ENCODE measurements around the gene GABRD.

Gene GABRD

DNA sequence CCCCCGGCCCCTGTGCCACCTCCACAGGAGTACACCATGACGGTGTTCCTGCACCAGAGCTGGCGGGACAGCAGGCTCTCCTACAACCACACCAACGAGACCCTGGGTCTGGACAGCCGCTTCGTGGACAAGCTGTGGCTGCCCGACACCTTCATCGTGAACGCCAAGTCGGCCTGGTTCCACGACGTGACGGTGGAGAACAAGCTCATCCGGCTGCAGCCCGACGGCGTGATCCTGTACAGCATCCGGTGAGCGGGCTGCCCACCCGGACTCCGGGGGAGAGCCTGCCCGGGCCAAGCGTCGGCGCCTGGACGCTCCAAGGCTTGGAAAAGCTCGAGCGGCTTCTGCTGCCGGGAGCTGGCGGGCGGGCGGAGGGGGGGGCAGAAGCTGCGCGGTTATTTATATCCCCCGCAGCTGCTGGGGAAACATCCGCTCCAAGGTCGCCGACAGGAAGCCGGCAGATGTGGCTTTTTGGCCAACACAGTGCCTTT is 6.4 kb downstream of the GABRD start:
- TF ChIP-seq, protein P1, sequence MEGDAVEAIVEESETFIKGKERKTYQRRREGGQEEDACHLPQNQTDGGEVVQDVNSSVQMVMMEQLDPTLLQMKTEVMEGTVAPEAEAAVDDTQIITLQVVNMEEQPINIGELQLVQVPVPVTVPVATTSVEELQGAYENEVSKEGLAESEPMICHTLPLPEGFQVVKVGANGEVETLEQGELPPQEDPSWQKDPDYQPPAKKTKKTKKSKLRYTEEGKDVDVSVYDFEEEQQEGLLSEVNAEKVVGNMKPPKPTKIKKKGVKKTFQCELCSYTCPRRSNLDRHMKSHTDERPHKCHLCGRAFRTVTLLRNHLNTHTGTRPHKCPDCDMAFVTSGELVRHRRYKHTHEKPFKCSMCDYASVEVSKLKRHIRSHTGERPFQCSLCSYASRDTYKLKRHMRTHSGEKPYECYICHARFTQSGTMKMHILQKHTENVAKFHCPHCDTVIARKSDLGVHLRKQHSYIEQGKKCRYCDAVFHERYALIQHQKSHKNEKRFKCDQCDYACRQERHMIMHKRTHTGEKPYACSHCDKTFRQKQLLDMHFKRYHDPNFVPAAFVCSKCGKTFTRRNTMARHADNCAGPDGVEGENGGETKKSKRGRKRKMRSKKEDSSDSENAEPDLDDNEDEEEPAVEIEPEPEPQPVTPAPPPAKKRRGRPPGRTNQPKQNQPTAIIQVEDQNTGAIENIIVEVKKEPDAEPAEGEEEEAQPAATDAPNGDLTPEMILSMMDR (conservative IDR thresholded peaks at IDR 0.05; ENCODE audit: low read depth, low read length) = no peak
- no peak overlapping the region for H3K4me3 ChIP-seq (ENCODE audit: low read depth, low read length)
- DNase-seq (ENCODE audit: low read depth) = no peak

DNA sequence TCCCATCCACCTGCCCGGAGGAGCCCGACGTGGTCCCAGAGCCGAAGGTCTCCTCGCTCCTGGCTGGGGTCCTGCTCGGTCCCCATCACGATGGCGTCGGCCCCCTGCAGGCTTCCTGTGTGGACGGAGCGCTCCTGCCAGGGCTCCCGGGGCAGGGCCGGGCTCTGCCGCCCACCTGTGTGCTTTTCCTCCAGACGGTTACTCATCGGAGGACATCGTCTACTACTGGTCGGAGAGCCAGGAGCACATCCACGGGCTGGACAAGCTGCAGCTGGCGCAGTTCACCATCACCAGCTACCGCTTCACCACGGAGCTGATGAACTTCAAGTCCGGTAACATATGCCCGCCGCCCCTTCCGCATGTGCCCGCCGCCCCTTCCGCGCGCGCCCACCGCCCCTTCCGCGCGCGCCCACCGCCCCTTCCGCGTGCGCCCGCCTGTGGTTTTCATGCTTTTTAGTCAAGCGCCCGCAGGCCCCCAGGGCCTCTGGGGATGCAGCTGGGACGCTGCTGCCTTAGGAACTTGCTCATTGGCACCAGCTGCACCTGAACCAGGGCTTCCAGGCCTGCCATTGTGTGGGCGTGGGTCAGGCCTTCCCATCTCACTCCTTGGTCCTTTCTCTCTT is 8.9 kb downstream of the GABRD start:
- TF ChIP-seq, protein P1 (conservative IDR thresholded peaks at IDR 0.05; ENCODE audit: low read depth, low read length) = no peak
- no peak for DNase-seq (ENCODE audit: low read depth)
- no peak overlapping the region for H3K4me3 ChIP-seq (ENCODE audit: low read depth, low read length)

DNA sequence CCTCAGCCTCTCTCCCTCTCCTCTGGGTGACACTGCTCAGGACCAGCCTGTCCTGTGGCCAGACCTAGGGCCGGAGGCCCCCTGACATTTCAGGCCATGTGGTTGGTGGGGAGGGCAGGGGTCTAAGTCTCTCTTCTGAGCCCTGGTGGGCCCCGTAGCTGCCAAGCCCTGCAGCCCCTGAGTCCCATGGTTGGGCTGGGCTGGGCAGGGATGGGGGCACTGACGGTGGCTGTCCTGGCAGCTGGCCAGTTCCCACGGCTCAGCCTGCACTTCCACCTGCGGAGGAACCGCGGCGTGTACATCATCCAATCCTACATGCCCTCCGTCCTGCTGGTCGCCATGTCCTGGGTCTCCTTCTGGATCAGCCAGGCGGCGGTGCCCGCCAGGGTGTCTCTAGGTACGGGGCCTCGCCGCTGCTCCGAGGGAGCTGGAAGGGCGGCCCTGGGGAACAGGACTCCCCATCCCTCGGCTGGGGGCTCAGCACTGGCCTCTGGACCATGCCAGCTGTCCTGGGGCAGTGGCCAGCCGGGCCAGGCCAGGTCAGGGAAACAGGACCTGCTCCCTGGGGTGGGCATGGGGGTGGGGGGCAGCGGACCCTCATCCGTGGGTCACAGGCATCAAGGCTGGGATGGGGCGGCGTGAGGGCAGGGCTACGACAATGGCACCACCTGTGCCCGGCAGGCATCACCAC is 9.9 kb downstream of the GABRD start:
- no peak for DNase-seq (ENCODE audit: low read depth)
- TF ChIP-seq, protein P1 (conservative IDR thresholded peaks at IDR 0.05; ENCODE audit: low read depth, low read length) = no peak
- H3K4me3 ChIP-seq (ENCODE audit: low read depth, low read length) = no peak overlapping the region

DNA sequence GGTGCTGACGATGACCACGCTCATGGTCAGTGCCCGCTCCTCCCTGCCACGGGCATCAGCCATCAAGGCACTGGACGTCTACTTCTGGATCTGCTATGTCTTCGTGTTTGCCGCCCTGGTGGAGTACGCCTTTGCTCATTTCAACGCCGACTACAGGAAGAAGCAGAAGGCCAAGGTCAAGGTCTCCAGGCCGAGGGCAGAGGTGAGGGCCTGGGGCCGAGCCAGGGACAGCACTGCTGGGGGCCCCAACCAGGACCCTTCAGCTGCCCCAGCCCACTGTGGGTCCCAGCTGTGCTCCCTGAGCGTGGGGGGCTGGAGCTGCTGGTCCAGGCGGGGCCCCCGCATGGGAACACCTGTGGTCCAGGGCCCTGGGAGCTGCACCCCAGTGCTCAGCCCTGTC is 10.4 kb downstream of the GABRD start:
- TF ChIP-seq, protein P1 (conservative IDR thresholded peaks at IDR 0.05; ENCODE audit: low read depth, low read length) = no peak
- H3K4me3 ChIP-seq (ENCODE audit: low read depth, low read length) = no peak overlapping the region
- DNase-seq (ENCODE audit: low read depth) = no peak

DNA sequence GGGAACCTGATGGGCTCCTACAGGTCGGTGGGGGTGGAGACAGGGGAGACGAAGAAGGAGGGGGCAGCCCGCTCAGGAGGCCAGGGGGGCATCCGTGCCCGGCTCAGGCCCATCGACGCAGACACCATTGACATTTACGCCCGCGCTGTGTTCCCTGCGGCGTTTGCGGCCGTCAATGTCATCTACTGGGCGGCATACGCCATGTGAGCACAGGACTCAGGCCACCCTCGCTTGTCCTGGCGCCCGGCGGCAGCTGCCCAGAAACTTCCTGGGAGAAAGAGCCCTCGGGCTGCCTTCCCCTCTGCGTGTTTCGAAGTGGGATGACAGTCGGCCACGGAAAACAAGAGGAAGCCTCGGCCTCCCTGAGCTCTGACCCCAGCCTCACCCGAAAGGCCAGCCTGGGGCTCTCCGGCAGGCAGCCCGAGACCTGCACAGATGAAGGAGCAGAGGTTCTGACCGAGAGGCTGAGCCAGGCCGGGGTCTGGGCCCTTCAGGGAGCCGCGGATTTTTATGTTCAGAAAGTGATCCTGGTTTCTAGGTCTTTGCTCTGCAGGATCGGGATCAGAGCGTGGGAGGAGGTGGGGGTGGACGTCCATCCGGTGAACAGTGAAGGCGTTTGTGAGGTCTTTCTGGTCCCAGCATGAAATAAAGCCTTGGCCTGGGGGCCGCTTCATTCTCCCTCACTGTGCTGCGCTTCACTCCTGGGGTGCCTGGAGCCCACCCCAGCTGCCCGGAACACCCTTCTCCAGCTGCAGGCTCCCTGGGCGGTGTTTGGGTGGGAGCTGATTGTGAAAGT is 11.1 kb downstream of the GABRD start:
- TF ChIP-seq, protein P1 (conservative IDR thresholded peaks at IDR 0.05; ENCODE audit: low read depth, low read length) = no peak
- H3K4me3 ChIP-seq (ENCODE audit: low read depth, low read length) = no peak overlapping the region
- DNase-seq (ENCODE audit: low read depth) = no peak

DNA sequence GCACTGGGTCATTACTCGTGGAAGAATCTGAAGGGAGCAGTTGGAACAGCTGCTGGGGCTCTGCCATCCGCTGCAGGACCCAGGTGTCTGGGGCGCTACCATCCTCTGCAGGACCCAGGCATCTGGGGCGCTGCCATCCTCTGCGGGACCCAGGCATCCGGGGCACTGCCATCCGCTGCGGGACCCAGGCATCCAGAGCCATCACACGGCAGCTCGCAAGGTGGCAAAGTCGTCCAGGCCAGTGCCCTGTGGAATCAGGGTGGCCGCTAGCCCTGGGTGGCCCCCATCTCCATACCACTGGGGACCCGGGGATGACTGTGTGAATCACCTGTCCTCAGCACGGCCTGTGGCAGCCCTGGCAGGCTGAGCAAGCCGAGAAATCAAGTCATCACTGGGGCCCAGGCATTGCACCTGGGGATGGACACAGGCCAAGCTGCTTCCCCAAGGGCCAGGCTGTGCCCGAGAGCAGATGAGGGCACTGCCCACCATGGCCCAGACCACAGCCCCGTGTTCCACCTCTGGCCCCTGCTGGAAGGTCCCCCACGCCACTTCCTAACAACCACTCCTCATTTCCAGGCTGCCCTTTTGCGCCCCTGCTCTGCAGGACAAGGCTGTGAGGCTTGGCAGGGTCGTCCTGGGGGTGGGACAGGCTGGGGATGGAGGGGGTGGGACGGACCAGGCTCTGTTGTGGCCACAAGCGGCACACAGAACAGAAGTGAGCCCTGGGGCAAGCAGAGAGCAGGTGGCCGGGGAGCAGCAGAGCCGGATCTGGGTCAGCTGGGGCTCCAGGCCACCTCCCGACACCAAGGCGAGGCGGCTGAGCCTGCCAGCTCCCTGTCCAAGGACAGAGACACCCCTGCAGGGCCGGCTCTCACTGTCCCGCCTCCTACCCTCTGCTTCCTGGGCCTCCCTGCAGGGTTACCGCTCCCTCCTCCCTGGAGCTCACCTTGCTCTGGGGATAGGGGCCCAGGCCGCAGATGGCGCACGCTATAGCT is 12.7 kb downstream of the GABRD start:
- no peak overlapping the region for H3K4me3 ChIP-seq (ENCODE audit: low read depth, low read length)
- no peak for DNase-seq (ENCODE audit: low read depth)
- TF ChIP-seq, protein P1 (conservative IDR thresholded peaks at IDR 0.05; ENCODE audit: low read depth, low read length) = no peak

All from choroid plexus epithelial cell (primary cell).